ENCODE results near the gene EIF2AK2.

- TF ChIP-seq POLR2A (IDR thresholded peaks at IDR 0.05) (no peak), EP300 (IDR thresholded peaks at IDR 0.05) (no peak)
- TF ChIP-seq, protein P1, sequence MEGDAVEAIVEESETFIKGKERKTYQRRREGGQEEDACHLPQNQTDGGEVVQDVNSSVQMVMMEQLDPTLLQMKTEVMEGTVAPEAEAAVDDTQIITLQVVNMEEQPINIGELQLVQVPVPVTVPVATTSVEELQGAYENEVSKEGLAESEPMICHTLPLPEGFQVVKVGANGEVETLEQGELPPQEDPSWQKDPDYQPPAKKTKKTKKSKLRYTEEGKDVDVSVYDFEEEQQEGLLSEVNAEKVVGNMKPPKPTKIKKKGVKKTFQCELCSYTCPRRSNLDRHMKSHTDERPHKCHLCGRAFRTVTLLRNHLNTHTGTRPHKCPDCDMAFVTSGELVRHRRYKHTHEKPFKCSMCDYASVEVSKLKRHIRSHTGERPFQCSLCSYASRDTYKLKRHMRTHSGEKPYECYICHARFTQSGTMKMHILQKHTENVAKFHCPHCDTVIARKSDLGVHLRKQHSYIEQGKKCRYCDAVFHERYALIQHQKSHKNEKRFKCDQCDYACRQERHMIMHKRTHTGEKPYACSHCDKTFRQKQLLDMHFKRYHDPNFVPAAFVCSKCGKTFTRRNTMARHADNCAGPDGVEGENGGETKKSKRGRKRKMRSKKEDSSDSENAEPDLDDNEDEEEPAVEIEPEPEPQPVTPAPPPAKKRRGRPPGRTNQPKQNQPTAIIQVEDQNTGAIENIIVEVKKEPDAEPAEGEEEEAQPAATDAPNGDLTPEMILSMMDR (IDR thresholded peaks at IDR 0.05) = no peak
Measured at GRCh38 chr2:37173741-37174140, 17.0 kb upstream of the EIF2AK2 start.
